GM20431 (cell line): ENCODE measurements around the gene PAWR.

Experiments used
- in situ Hi-C: fragments of 300-500 bp; cut with MseI, MboI; formaldehyde crosslinking; loops from one replicate; pipeline ENCODE4 v1.15.0; 2020; ENCODE audit warnings: low sequenced_read_pairs; ENCODE audit not compliant: unreplicated experiment

Gene PAWR, protein sequence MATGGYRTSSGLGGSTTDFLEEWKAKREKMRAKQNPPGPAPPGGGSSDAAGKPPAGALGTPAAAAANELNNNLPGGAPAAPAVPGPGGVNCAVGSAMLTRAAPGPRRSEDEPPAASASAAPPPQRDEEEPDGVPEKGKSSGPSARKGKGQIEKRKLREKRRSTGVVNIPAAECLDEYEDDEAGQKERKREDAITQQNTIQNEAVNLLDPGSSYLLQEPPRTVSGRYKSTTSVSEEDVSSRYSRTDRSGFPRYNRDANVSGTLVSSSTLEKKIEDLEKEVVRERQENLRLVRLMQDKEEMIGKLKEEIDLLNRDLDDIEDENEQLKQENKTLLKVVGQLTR

DNA sequence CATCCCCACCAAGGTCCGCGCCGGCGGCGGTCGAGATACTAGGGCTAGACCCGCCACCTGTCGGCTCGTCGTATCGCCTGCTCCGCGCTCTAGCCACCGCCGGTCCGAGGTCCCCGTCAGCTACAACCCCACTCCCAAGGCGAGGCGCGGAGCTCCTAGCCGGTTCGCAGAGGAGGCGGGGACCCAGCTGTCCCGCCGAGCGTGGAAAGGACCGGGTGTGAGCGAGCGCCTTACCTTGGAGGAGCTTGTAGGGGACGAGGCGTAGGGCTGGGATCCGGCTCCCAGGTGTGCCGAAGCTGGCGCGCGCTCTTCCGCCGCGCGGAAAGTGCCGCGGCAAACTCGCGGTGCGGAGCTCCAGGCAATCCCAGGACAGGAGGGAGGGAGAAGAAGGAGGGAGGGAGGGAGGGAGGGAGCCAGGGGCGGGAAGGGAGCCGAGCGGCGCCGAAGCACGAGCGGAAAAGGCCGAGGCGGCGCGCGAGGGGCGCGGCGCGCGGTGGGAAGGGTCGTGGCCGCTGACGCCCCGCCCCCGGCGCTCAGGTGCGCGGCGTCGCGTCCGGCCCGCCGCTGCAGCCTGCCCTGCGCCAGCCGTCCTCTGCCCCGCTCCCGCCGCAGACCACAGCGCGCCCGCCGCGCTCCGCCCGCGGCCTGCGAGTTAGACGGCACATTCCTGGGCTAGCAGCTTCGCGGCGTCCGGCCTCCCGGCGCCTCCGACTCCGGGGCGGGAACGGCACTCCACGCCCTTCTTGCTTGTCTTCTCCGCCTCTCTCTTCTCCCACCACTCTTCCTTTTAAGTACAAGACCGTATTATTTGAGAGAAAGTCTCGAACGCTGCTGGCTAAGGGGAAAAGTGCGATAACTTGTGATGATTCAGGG, at the start of gene PAWR:
Gene PAWR, minus strand, starts transcription at position 327 of the 873 bp plus-strand sequence. CDS start 720 bp downstream, outside the sequence.
- in situ Hi-C loops, result no loop called here

DNA sequence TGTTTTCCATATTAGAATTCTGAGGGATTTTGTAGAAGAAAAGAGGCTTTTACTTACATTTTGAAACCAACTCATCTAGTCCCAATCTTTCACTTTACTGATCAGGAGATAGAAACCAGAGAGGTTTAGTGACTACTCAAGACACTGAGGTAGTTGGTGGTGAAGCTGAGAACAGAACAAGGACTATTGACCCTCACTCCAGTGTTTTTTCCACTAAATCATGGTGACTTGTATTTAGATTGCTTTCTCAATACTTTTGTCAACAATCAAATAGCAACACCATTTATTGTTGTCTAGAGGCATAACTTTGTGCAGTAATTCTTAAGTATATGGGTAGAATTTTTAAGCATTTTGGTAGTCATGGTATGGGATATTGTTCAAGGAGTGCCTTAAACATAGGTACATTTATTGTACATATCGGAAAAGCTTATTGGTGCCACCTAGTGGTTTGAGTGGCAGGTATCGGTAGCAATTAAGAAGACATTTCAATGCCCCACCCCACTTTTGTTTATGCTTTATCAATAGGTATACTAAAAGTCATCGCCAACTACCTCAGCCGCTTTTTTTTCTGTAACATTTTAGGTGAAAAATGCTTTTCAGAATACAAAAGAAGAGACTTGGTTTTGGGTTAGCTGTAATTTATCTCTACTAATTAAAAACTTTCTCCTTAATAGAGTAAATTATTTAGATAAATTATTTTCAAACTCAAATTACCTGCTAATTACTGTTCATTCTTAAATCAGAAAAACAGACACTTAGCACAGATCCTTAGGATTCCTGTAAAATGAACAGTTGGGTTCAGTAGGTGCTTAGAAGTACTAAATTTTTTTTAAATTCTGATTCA, 47.3 kb upstream of the PAWR start:
- in situ Hi-C loops, result loop anchor here (10.0 kb wide), 1 partner anchor 183 kb away; no protein-coding TSS in a partner anchor

DNA sequence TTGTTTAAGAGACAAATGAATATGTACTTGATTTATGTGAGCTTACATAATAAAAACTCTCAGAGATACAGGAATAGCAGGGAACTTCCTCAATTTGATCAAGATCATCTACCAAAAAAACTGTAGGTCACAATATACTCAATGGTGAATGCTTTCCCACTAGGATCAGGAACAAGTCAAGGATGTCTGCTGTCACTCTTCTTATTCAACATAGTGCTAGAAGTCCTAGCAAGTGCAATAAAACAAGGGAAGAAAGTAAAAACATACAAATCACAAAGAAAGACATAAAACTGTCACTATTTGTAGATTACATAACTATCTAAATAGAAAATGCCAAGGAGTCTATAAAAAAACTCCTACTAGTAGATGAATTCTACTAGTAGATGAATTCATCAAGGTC, 41.9 kb upstream of the PAWR start:
- in situ Hi-C loops, result loop anchor here (10.0 kb wide), 1 partner anchor 178 kb away; no protein-coding TSS in a partner anchor

DNA sequence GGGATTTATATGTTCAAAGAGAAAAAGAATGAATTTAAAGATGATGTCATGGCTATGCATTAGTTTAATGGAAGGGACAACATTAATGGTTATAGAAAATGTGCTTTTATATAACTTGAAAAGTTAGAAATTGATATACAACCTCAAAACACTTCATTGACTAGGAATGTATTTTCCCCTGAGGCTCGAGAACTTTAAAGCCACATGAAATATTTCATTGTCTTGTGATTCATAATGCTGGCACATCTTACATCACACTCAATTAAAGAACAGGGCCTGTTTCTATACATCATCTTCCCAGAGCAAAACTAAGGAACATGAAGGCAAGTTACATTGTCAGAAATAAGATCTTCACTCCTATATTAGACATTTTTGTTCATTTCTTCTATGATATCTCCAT, 35.2 kb upstream of the PAWR start:
- in situ Hi-C loops, result no loop called here

DNA sequence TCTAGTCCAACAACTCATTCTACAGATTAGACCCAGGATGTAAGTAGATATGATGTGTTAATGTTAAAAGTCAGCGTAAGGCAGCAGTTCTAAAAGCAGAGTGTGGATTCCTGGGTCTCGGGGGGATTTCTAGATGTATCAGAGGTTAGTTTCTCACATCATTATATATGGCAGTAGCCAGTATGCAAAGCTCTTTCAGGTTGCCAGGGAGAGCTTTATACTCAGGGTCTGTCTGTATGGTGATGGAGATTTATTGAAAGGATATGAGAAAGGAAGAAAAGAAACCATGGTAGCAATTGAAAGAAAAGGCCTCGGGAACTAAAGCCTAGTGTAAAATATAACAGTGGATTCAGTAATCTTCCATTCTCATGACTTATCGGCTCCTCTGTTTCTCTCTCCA, 26.2 kb upstream of the PAWR start:
- in situ Hi-C loops, result no loop called here

DNA sequence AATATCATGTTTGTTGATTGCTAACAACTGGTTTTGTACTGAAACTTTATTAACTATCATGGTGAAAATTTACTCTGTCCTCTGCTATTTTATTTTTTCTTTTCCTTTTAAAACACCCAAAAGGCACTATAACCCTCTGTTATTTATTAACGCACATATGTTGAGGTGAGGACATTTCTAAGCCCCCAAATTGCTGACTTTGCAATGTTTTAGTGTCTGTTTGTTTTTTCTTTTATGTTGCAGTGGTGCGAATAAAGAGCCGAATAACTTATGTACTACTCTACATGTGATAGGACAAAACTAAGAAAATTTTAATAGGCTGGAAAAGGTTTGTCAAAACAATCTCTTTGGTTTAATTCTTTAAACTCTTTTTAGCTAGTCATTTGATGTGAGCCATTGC, 24.5 kb upstream of the PAWR start:
- in situ Hi-C loops, result no loop called here

DNA sequence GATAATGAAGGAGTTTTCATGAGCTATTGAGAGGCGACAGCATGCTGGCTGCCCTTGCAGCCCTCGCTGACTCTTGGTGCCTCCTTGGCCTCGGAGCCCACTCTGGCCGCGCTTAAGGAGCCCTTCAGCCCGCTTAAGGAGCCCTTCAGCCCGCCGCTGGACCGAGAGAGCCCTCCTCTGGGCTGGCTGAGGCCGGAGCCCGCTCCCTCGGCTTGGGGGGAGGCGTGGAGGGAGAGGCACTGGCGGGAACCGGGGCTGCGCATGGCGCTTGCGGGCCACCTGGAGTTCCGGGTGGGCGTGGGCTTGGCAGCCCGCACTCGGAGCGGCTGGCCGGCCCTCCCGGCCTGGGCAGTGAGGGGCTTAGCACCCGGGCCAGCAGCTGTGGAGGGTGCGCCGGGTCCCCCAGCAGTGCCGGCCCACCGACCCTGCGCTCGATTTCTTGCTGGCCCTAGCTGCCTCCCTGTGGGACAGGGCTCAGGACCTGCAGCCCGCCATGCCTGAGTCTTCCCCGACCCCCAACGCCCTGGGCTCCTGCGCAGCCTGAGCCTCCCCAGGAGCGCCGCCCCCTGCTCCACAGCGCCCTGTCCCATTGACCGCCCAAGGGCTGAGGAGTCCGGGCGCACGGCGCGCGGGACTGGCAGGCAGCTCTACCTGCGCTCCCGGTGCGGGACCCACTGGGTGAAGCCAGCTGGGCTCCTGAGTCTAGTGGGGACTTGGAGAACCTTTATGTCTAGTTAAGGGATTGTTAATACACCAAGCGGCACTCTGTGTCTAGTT, 20.1 kb upstream of the PAWR start:
- in situ Hi-C loops, result no loop called here

DNA sequence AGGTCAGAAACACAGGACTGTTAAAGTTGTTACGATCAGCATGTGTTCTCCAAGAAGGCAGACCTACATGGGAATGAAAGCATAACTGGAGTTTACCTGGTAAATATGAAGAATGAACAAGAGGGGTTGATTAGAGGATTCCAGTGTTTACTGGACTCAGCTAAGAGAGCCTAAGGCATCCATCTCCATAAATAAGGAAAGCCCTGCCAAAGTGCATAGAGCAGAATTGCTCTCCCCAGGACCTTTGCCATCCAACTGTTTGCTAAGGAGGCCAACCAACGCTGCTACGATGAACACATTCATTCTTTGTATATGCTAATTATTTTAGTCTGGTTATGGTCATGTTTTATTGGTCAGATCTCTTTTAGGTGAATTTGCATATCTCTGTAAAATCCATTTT, 17.1 kb upstream of the PAWR start:
- in situ Hi-C loops, result no loop called here

DNA sequence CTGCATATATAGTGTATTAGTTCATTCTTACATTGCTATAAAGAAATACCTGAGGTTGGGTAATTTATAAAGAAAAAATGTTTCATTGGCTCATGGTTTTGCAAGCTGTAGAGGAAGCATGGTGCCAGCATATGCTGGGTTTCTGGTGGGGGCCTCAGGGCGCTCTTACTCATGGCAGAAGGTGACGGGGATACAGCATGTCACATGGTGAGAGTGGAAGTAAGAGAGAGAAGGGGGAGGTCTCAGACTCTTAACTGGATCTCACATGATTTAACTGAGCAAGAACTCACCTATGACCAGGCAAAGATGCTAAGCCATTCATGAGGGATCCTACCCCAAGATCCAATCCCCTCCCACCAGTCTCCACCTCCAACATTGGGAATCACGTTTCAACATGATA, 15.9 kb upstream of the PAWR start:
- in situ Hi-C loops, result no loop called here

DNA sequence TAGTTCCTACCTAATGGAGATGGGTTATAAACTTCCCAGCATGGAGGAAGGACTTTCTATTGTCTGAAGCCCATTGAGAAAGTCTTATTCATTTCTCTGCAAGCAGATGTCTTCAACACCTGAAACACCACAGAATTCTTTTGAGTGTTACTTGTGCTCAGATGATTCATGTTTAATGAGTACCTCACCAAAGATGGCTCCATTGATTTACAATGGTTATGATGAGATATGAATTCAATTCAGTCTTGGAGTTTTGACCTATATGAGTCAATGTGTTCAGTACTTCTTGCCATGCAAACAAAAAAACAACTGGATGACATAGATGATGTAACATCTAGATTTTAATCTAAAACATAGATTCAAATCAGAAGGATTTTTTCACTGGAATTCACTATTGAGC, 15.4 kb upstream of the PAWR start:
- in situ Hi-C loops, result no loop called here

DNA sequence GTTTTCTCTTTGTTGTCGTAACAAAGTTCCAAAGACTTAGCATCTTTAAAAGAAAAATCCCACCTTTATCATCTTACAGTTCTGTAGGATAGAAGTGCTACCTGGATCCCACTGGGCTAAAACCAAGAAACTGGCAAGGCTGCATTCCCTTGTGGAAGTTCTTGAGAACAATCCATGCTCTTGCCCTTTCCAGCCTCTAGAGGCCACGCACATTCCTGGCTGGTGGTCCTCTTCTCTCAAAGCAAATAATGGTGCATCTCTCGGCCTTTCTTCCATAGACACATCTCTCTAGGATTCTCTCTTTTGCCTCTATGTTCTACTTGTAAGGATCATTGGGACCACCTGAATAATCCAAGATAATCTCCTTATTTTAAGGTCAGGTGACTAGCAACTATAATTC, 8.2 kb upstream of the PAWR start:
- in situ Hi-C loops, result no loop called here

DNA sequence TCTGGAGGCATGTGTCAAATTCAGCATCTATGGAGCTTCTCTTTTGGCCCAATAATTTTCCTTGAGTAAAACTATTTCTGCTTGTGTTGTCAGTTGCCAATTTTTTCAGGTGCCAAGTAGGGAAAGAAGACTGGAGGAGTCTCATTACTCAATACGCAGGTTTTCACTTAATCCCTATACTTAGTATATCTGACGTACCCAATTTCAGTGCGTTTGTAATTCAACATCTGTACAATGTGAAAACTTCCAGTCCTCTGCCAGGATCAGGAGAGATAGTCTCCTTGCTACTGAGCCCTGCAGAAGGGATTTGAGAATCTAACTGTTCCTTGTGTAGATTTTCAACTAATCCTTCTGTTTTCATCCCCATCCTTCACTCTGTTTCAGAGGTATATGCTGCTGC, 5.7 kb upstream of the PAWR start:
- in situ Hi-C loops, result no loop called here

DNA sequence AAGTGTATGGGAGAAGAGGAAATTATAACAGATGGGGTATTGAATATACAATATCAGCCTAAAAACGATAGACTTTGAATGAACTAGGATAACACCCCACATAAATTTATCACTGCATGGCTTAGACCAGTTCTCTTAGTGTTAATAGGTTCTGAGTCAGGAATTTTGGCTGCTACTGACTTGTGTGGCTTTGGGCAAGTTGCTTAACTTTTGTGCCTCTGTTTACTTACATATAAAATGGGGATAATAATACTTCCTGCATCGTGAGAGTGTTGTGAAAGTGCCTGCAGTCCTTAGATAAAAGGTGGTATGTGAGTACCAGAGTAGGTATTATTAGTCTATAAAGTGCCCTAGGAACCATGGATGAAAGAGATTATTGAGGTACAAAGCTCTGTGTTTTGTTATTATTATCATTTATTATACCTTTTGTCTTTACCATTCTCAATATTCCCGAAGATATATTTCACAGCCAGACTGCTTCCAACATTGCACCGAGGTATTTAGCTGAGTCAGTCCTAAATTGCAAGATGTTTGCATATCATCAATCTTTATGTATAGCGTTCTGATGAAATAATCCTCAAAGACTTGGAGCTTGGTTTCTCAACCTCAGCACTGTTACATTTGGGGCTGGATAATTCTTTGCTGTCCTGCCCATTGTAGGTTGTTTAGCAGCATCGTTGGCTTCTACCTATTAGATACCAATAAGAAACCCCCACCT, 2.3 kb upstream of the PAWR start:
- in situ Hi-C loops, result no loop called here

DNA sequence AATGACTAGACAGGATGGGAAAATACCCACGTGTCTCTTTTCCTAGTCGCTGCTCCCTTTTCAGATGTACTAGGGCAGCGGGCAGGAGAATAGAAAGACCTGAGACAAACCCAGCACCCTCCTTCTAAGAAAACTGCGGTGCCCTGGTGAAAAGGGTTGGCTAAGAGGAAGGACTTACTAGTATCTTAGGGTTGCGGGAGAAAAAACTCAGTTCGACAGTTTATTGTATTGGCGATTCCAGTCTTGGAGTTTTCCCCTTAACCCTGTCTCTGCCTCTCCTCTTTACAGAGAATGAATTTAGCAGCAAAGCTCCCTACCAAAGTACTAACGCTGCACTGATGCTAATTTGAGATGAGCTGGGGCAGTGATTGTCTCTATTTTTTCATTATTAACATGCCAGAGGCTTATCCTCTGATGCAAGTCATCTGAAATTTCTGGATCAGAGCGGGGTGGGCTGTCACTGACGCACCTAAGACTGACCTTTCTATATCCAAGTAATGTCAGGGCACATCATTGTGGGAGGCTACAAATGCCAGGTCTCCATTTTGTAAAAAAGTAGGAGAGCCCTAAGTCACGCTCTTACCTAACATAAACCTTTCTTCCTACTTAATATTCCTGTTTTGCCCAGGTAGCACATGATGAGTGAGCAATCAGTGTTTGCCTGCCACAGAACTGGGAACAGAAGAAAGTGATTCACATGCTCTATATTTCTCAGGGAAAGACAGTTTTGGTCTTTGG, 916 bp upstream of the PAWR start:
- in situ Hi-C loops, result no loop called here

DNA sequence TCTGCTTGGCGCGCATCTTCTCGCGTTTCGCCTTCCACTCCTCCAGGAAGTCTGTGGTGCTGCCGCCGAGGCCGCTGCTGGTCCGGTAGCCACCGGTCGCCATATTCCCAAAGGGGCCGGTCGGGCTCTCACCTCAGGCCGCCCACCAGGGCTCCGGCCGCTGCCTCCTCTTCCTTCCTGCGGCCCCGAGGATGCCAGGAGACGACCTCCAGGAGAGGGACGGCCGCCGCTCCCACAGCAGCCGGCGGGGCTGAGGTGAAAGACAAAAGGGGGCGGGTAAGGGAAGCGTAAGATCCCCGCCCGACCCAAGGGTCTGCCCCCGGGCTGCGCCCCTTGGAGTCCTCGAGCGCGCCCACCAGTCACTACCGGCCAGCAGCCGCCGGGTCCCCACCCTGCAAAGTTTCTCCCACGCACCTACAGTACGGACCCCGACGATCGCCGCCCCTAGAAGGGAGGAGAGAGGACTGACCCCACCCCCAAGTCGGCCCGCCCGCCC, 574 bp downstream of the PAWR start:
- in situ Hi-C loops, result no loop called here

DNA sequence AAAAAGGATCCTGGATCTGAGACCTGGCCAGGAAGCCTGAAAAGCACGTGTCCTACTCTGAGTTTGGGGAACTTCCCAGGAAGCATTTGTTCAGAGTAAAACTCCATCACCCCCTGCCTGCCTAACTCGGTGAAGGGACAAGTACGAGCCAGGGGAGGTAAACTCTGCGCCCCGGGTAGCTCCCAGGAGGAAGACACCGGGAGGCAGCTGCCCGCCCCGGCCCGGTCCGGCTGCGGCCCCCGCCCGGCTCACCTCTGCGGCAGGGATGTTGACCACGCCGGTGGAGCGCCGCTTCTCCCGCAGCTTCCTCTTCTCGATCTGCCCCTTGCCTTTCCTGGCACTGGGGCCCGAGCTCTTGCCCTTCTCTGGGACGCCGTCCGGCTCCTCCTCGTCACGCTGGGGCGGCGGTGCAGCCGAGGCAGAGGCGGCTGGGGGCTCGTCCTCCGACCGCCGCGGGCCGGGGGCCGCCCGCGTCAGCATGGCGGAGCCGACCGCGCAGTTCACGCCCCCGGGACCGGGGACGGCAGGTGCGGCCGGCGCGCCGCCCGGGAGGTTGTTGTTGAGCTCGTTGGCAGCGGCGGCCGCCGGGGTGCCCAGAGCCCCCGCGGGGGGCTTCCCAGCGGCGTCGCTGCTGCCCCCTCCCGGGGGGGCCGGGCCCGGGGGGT, 1.2 kb downstream of the PAWR start:
- in situ Hi-C loops, result no loop called here

DNA sequence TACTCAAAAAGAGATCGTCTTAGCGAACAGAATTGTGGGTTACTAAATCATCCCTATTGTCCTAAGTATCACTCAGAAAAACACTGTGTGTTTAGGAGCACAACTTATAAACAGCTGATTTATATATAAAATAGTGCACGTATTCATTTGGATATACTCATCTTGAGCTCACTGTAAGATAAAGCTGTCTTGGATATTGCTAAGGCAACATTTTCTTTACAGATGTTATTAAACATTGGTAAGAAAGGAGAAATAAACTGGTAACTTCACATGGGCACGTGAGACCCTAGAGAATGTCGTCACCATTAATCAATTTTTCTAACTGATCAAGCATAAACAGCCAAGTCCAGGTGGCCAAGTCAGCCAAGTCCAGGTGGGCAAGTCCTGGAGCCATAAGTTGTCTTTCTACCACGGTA, 1.7 kb downstream of the PAWR start:
- in situ Hi-C loops, result no loop called here
